Neural cell (in vitro differentiated cells): ENCODE data around the gene DIABLO.

Source experiments
- CTCF ChIP-seq: fragments of 450-650 bp; IDR thresholded peaks from 2 replicates; pipeline ENCODE4 v1.5.1; 2014; ENCODE audit warnings: antibody characterized with exemption, mild to moderate bottlenecking, moderate library complexity; ENCODE audit not compliant: poor library complexity, severe bottlenecking
- EP300 ChIP-seq: fragments of 450-650 bp; conservative IDR thresholded peaks from 2 replicates; pipeline ENCODE4 v1.6.1; 2014; ENCODE audit warnings: antibody characterized with exemption, mild to moderate bottlenecking, moderate library complexity; ENCODE audit not compliant: poor library complexity, severe bottlenecking
- EZH2 ChIP-seq: fragments of 200-600, 300-800 bp; shearing (Covaris generic), sonication (generic); IDR thresholded peaks from 2 replicates; pipeline ENCODE4 v1.6.1; 2014; ENCODE audit warnings: antibody characterized with exemption, low read length, borderline replicate concordance, mild to moderate bottlenecking; ENCODE audit not compliant: insufficient read depth, poor library complexity, severe bottlenecking
- MXI1 ChIP-seq: fragments of 450-650 bp; conservative IDR thresholded peaks from 2 replicates; pipeline ENCODE4 v1.6.1; 2014; ENCODE audit warnings: antibody characterized with exemption, mild to moderate bottlenecking; ENCODE audit not compliant: poor library complexity, severe bottlenecking
- TAF1 ChIP-seq: IDR thresholded peaks from 2 replicates; pipeline ENCODE4 v1.6.1; 2012; ENCODE audit warnings: low read depth

GRCh38 chr12:122243965-122244364 is 18.1 kb upstream of the DIABLO start:
- TF ChIP-seq CTCF (no peak), TAF1 (no peak), MXI1 (no peak), EP300 (no peak), EZH2 (no peak)
